Lower lobe of right lung (tissue), 2 donors: ENCODE data around the gene WFIKKN2. TPM values are rescaled to one million over a fixed set of nuclear protein-coding genes. Genes with fewer than 3 reads are reported as not detected.
A peak's percentile ranks its signal among the peaks of the same experiment; 100 is the strongest.

Source experiments
- ATAC-seq, 2 donors: fragments of 200-7000 bp; cut with Tn5 transposase; one replicate each; pipeline ENCODE4 v1.9.1; 2020 to 2022; ENCODE audit warnings: mild to moderate bottlenecking in 2 of 2, moderate library complexity in 2 of 2
- DNase-seq: peaks from one replicate; pipeline ENCODE4 v3.0.0-alpha.2; 2020
- H3K27ac ChIP-seq: fragments of 200-600 bp; one replicate; pipeline ENCODE4 v1.8.0; 2022
- H3K27me3 ChIP-seq: fragments of 200-600 bp; one replicate; pipeline ENCODE4 v1.8.0; 2022; ENCODE audit warnings: low read depth
- H3K36me3 ChIP-seq: fragments of 200-600 bp; one replicate; pipeline ENCODE4 v1.8.0; 2022; ENCODE audit warnings: mild to moderate bottlenecking
- H3K4me1 ChIP-seq: fragments of 200-600 bp; one replicate; pipeline ENCODE4 v1.8.0; 2022
- H3K4me3 ChIP-seq: fragments of 200-600 bp; one replicate; pipeline ENCODE4 v1.8.0; 2022; ENCODE audit warnings: mild to moderate bottlenecking
- H3K9me3 ChIP-seq: fragments of 200-600 bp; one replicate; pipeline ENCODE4 v1.8.0; 2022
- intact Hi-C: fragments of 100-400 bp; cut with DNase I; formaldehyde crosslinking; loops from one replicate; pipeline ENCODE4 v1.11.0; 2022
- total RNA-seq: library from RNA; stranded (reverse); fragmentation: NEBNext Ultra II Directional; extraction: Animal tissue kit (Norgen Biotek cat#: 25700); gene quantifications from one replicate; pipeline ENCODE4 v1.2.1, GENCODE V29; 2021
- TF ChIP-seq, protein P1 (sequence below): fragments of 200-600 bp; IDR thresholded peaks from one replicate; pipeline ENCODE4 v1.8.0; 2022; ENCODE audit warnings: antibody characterized with exemption, mild to moderate bottlenecking
- donor health status: DM: no; HTN: yes; CAD: no; lungs with severe emphysema.

Gene WFIKKN2
- total RNA-seq, 1 donor from 2014 or later: 0.35 TPM

DNA sequence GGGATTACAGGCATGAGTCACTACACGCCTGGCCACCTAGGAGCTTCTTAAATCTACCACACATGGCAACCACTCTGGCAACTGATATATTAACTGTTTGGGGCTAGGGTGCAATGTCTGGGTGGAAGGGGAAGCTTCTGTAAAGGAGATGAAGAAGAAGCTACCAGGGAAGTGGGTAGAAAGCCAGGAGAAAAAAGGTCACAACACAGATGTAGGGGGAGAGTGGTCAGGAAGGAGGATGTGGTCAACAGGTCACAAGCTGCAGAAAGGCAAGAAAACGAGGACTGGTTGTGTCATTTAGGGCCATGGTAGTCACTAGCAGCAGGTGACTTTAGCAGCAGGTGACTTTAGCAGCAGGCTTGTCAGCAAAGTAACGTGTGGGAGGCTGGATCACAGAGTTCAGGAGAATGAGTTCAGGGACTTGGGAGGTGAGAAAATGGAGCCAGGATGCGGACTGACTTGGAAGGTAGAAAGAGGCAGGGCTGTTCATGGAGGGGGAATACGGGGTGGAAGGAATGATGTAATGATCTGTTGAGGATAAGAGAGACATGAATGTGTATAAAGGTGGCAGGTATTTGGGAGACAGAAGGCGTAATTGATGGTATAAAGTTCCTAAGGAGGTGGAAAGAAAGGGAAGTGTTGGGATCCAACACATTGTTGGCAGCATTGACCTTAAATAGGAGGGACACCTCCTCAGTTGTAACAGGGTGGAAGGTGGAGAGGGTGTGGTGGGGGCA lies 16.3 kb upstream of the WFIKKN2 start:
- intact Hi-C loops: no loop called here
- DNase-seq (no peak), ATAC-seq (peak in 1 of 2 donors; percentile 33)
- Histone ChIP-seq H3K27me3 (peaks cover 3% of the 10 kb centered on the region), H3K4me1 (peaks cover 9% of the 10 kb centered on the region), H3K4me3 (no peak overlapping the region), H3K36me3 (no peaks in the 10 kb centered on the region), H3K9me3 (no peaks in the 10 kb centered on the region), H3K27ac (no peak overlapping the region)
- TF ChIP-seq, protein P1, sequence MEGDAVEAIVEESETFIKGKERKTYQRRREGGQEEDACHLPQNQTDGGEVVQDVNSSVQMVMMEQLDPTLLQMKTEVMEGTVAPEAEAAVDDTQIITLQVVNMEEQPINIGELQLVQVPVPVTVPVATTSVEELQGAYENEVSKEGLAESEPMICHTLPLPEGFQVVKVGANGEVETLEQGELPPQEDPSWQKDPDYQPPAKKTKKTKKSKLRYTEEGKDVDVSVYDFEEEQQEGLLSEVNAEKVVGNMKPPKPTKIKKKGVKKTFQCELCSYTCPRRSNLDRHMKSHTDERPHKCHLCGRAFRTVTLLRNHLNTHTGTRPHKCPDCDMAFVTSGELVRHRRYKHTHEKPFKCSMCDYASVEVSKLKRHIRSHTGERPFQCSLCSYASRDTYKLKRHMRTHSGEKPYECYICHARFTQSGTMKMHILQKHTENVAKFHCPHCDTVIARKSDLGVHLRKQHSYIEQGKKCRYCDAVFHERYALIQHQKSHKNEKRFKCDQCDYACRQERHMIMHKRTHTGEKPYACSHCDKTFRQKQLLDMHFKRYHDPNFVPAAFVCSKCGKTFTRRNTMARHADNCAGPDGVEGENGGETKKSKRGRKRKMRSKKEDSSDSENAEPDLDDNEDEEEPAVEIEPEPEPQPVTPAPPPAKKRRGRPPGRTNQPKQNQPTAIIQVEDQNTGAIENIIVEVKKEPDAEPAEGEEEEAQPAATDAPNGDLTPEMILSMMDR: no peak

DNA sequence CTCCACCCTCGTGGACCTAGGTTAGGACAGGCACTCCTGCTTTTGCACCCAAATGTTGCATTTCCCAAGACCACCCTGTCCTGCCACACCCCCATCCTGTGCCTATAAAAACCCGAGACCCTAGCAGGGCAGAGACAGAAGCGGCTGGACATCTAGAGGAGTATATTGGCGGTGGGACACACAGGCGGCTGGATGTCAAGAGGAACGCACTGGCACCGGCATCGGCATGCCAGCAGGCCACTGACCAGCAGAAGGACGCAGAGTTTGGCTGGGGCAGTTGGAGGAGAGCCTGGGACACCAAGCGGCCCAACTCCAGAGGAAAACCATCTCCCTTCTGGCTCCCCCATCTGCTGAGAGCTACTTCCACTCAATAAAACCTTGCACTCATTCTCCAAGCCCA lies 14.7 kb upstream of the WFIKKN2 start:
- ATAC-seq: no peak
- TF ChIP-seq, protein P1: no peak

DNA sequence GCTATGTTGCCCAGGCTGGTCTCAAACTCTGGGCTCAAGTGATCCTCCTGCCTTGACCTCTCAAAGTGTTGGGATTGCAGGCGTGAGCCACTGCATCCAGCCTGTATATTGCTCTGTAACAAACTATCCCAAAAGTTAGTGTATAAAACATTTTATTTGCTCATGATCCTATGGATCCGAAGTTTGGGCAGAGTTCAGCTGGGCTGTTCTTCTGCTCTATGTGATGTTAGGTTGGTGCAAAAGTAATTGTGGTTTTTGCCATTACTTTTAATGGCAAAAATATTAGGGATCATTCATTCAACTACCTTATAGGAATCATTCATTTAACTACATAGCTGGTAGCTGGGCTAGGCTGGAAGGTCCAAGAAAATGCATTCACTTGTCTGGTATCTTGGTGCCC lies 12.8 kb upstream of the WFIKKN2 start:
- TF ChIP-seq, protein P1: no peak

More for the DNA sequence above, 14.7 kb upstream of the WFIKKN2 start:
- Histone ChIP-seq H3K9me3 (no peaks in the 10 kb centered on the region), H3K27ac (no peak overlapping the region), H3K4me3 (no peak overlapping the region), H3K4me1 (peaks cover 9% of the 10 kb centered on the region), H3K27me3 (peaks cover 3% of the 10 kb centered on the region), H3K36me3 (no peaks in the 10 kb centered on the region)
- intact Hi-C loops: no loop called here
- no peak for DNase-seq

DNA sequence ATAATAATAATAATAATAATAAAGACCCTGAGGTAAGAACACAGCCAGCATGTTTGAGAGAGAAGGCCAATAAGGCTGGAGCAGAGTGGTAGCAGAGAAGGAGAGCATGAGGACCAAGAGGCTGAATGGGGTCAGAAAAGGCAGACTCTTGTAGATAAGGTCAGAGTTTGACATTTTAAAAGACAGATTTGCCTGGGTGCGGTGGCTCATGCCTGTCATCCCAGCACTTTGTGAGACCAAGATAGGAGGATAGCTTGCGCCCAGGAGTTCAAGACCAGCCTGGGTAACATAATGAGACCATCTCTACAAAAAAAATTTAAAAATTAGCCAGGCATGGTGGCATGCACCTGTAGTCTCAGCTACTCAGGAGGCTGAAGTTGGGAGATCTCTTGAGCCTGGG lies 11.0 kb upstream of the WFIKKN2 start:
- ATAC-seq (no peak), DNase-seq (peak; percentile 1)
- no peaks in the 10 kb centered on the region for H3K4me1 ChIP-seq
- H3K27ac ChIP-seq: no peak overlapping the region
- no peaks in the 10 kb centered on the region for H3K9me3 ChIP-seq
- H3K36me3 ChIP-seq: no peaks in the 10 kb centered on the region
- intact Hi-C loops: no loop called here
- H3K4me3 ChIP-seq: no peak overlapping the region
- no peaks in the 10 kb centered on the region for H3K27me3 ChIP-seq
- TF ChIP-seq, protein P1: no peak

More for the DNA sequence above, 12.8 kb upstream of the WFIKKN2 start:
- intact Hi-C loops: no loop called here
- DNase-seq: no peak
- Histone ChIP-seq H3K4me1 (peaks cover 2% of the 10 kb centered on the region), H3K36me3 (no peaks in the 10 kb centered on the region), H3K27ac (no peak overlapping the region), H3K9me3 (no peaks in the 10 kb centered on the region), H3K27me3 (peaks cover 2% of the 10 kb centered on the region), H3K4me3 (no peak overlapping the region)
- ATAC-seq: no peak

DNA sequence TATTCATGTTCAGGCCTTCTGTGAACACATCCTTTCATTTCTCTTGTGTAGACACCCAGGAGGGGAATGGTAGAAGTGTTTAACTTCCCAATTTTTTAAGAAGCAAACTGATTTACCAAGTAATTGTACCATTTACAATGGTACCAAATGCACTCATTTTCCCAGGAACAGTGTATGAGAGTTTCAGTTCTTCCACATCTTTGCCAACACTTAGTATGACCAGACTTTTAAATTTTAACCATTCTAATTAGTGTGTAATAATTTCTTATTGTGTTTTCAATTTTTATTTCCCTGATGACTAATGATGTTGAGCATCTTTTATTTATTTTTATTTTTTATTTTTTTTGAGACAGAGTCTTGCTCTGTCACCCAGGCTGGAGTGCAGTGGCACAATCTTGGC lies 10.2 kb upstream of the WFIKKN2 start:
- ATAC-seq: no peak
- intact Hi-C loops: no loop called here
- H3K27me3 ChIP-seq: no peaks in the 10 kb centered on the region

More for the DNA sequence above, 10.2 kb upstream of the WFIKKN2 start:
- H3K9me3 ChIP-seq: no peaks in the 10 kb centered on the region
- TF ChIP-seq, protein P1: no peak
- no peak for DNase-seq
- H3K27ac ChIP-seq: no peak overlapping the region
- H3K36me3 ChIP-seq: no peaks in the 10 kb centered on the region
- H3K4me1 ChIP-seq: no peaks in the 10 kb centered on the region
- H3K4me3 ChIP-seq: no peak overlapping the region
